Karpas-422 (cell line): ENCODE data around the gene PTPRM. TPM values are rescaled to one million over a fixed set of nuclear protein-coding genes. Genes with fewer than 3 reads are reported as not detected.
A peak's percentile ranks its signal among the peaks of the same experiment; 100 is the strongest.

Experiments
- DNase-seq: peaks from one replicate; pipeline ENCODE4 v3.0.0-alpha.2; 2015
- H2AFZ ChIP-seq: fragments of 200-600 bp; sonication (generic); 2 replicates; pipeline ENCODE4 v1.6.1; 2014; ENCODE audit warnings: antibody characterized with exemption, low read length, mixed read lengths
- H3K27ac ChIP-seq: fragments of 200-600 bp; sonication (generic); 2 replicates; pipeline ENCODE4 v1.5.1; 2014; ENCODE audit warnings: mild to moderate bottlenecking, low read length, moderate library complexity
- H3K27me3 ChIP-seq: fragments of 200-600 bp; sonication (generic); 2 replicates; pipeline ENCODE4 v1.6.1; 2014; ENCODE audit warnings: low read length, mixed read lengths
- H3K36me3 ChIP-seq: fragments of 200-600 bp; sonication (generic); 2 replicates; pipeline ENCODE4 v1.6.1; 2014; ENCODE audit warnings: low read length, mixed read lengths; ENCODE audit not compliant: insufficient read depth
- H3K4me1 ChIP-seq: fragments of 200-600 bp; sonication (generic); 2 replicates; pipeline ENCODE4 v1.6.1; 2014; ENCODE audit warnings: mild to moderate bottlenecking, low read length, mixed read lengths
- H3K4me2 ChIP-seq: fragments of 200-600 bp; sonication (generic); 2 replicates; pipeline ENCODE4 v1.6.1; 2014; ENCODE audit warnings: low read length, low read depth, mild to moderate bottlenecking; ENCODE audit not compliant: poor library complexity, severe bottlenecking
- H3K4me3 ChIP-seq: fragments of 200-600 bp; sonication (generic); 2 replicates; pipeline ENCODE4 v1.5.1; 2014; ENCODE audit warnings: mild to moderate bottlenecking, antibody characterized with exemption, low read length, mixed read lengths
- H3K79me2 ChIP-seq: fragments of 200-600 bp; sonication (generic); 2 replicates; pipeline ENCODE4 v1.6.1; 2014; ENCODE audit warnings: mild to moderate bottlenecking, low read length, mixed read lengths
- H3K9ac ChIP-seq: fragments of 200-600 bp; sonication (generic); 2 replicates; pipeline ENCODE4 v1.6.0; 2014; ENCODE audit warnings: low read length
- H3K9me2 ChIP-seq: fragments of 200-600 bp; sonication (generic), shearing (Covaris generic); replicated peaks from 2 replicates; pipeline ENCODE4 v1.6.0; 2014; ENCODE audit warnings: mild to moderate bottlenecking, low read length, moderate library complexity; ENCODE audit not compliant: insufficient read depth
- H3K9me3 ChIP-seq: fragments of 300-700, 200-600 bp; sonication (generic); 2 replicates; pipeline ENCODE4 v1.6.1; 2014; ENCODE audit warnings: low read length, mixed read lengths
- H4K20me1 ChIP-seq: fragments of 200-600 bp; sonication (generic); 2 replicates; pipeline ENCODE4 v1.6.1; 2014; ENCODE audit warnings: mild to moderate bottlenecking, antibody characterized with exemption, low read length, low read depth; ENCODE audit not compliant: insufficient read depth
- total RNA-seq: library from RNA; depleted of rRNA; stranded (reverse); fragments of >200 nt; shearing (Covaris generic); gene quantifications from 2 replicates; pipeline ENCODE4 v1.2.3, GENCODE V29; 2014; ENCODE audit warnings: low replicate concordance

The PTPRM gene
- total RNA-seq, 1 experiment from 2014 or later: not detected

- Histone ChIP-seq H3K4me1 (no peaks in the 10 kb centered on the region), H4K20me1 (no peaks in the 10 kb centered on the region), H3K4me3 (no peak overlapping the region), H3K9me3 (no peaks in the 10 kb centered on the region), H3K4me2 (no peak overlapping the region), H3K9me2 (no peaks in the 10 kb centered on the region), H3K36me3 (no peaks in the 10 kb centered on the region), H3K27ac (no peak overlapping the region), H2AFZ (no peak overlapping the region), H3K9ac (no peak overlapping the region), H3K27me3 (no peaks in the 10 kb centered on the region), H3K79me2 (no peaks in the 10 kb centered on the region)
- DNase-seq: no peak
Measured at GRCh38 chr18:8176554-8176953, 609.4 kb downstream of the PTPRM start.

- H3K4me2 ChIP-seq: no peak overlapping the region
- H2AFZ ChIP-seq: no peak overlapping the region
- no peaks in the 10 kb centered on the region for H3K4me1 ChIP-seq
- H3K4me3 ChIP-seq: no peak overlapping the region
- no peaks in the 10 kb centered on the region for H3K9me3 ChIP-seq
- H3K36me3 ChIP-seq: no peaks in the 10 kb centered on the region
- DNase-seq: peak; percentile 69
- no peak overlapping the region for H3K9ac ChIP-seq
- H3K9me2 ChIP-seq: no peaks in the 10 kb centered on the region
- no peaks in the 10 kb centered on the region for H3K27me3 ChIP-seq
- H3K79me2 ChIP-seq: no peaks in the 10 kb centered on the region
- H3K27ac ChIP-seq: no peak overlapping the region
- no peaks in the 10 kb centered on the region for H4K20me1 ChIP-seq
Measured at GRCh38 chr18:8177330-8178016, 610.4 kb downstream of the PTPRM start.

- no peaks in the 10 kb centered on the region for H3K79me2 ChIP-seq
- H3K27ac ChIP-seq: no peak overlapping the region
- DNase-seq: no peak
- no peak overlapping the region for H2AFZ ChIP-seq
- no peak overlapping the region for H3K9ac ChIP-seq
- H4K20me1 ChIP-seq: no peaks in the 10 kb centered on the region
- H3K4me3 ChIP-seq: no peak overlapping the region
- H3K4me1 ChIP-seq: no peaks in the 10 kb centered on the region
- no peaks in the 10 kb centered on the region for H3K36me3 ChIP-seq
- no peaks in the 10 kb centered on the region for H3K9me3 ChIP-seq
- H3K9me2 ChIP-seq: no peaks in the 10 kb centered on the region
- no peak overlapping the region for H3K4me2 ChIP-seq
- no peaks in the 10 kb centered on the region for H3K27me3 ChIP-seq
Measured at GRCh38 chr18:8186413-8186812, 619.3 kb downstream of the PTPRM start.

- Histone ChIP-seq H4K20me1 (no peaks in the 10 kb centered on the region), H3K4me3 (no peak overlapping the region), H3K9me2 (no peaks in the 10 kb centered on the region), H2AFZ (no peak overlapping the region), H3K9me3 (no peaks in the 10 kb centered on the region), H3K4me2 (no peak overlapping the region), H3K27me3 (no peaks in the 10 kb centered on the region), H3K79me2 (no peaks in the 10 kb centered on the region), H3K27ac (no peak overlapping the region), H3K36me3 (no peaks in the 10 kb centered on the region), H3K4me1 (no peaks in the 10 kb centered on the region), H3K9ac (no peak overlapping the region)
- DNase-seq: no peak
Measured at GRCh38 chr18:8188184-8188583, 621.1 kb downstream of the PTPRM start.

- no peak overlapping the region for H2AFZ ChIP-seq
- no peak overlapping the region for H3K4me3 ChIP-seq
- no peaks in the 10 kb centered on the region for H3K9me3 ChIP-seq
- no peaks in the 10 kb centered on the region for H3K9me2 ChIP-seq
- H3K27me3 ChIP-seq: no peaks in the 10 kb centered on the region
- no peak overlapping the region for H3K4me2 ChIP-seq
- no peak for DNase-seq
- no peak overlapping the region for H3K27ac ChIP-seq
- H3K79me2 ChIP-seq: no peaks in the 10 kb centered on the region
- H3K4me1 ChIP-seq: no peaks in the 10 kb centered on the region
- H3K9ac ChIP-seq: no peak overlapping the region
- no peaks in the 10 kb centered on the region for H3K36me3 ChIP-seq
- H4K20me1 ChIP-seq: no peaks in the 10 kb centered on the region
Measured at GRCh38 chr18:8190980-8191379, 623.9 kb downstream of the PTPRM start.

GRCh38 chr18:8194431-8194830 lies 627.3 kb downstream of the PTPRM start:
- H3K9me2 ChIP-seq: no peaks in the 10 kb centered on the region
- H3K27me3 ChIP-seq: no peaks in the 10 kb centered on the region
- H4K20me1 ChIP-seq: no peaks in the 10 kb centered on the region
- H3K4me1 ChIP-seq: no peaks in the 10 kb centered on the region
- H3K9me3 ChIP-seq: no peaks in the 10 kb centered on the region
- H2AFZ ChIP-seq: no peak overlapping the region
- no peak overlapping the region for H3K4me3 ChIP-seq
- H3K9ac ChIP-seq: no peak overlapping the region
- H3K79me2 ChIP-seq: no peaks in the 10 kb centered on the region
- no peak overlapping the region for H3K27ac ChIP-seq
- DNase-seq: no peak
- H3K36me3 ChIP-seq: no peaks in the 10 kb centered on the region
- H3K4me2 ChIP-seq: no peak overlapping the region

- Histone ChIP-seq H4K20me1 (no peaks in the 10 kb centered on the region), H3K27ac (no peak overlapping the region), H3K9me2 (no peaks in the 10 kb centered on the region), H3K4me2 (no peak overlapping the region), H3K27me3 (no peaks in the 10 kb centered on the region), H3K9me3 (no peaks in the 10 kb centered on the region), H3K4me3 (no peak overlapping the region), H3K79me2 (no peaks in the 10 kb centered on the region), H3K4me1 (no peaks in the 10 kb centered on the region), H2AFZ (no peak overlapping the region), H3K36me3 (no peaks in the 10 kb centered on the region), H3K9ac (no peak overlapping the region)
- DNase-seq: no peak
Measured at GRCh38 chr18:8196238-8196637, 629.1 kb downstream of the PTPRM start.

- no peak for DNase-seq
- H2AFZ ChIP-seq: no peak overlapping the region
- H3K36me3 ChIP-seq: no peaks in the 10 kb centered on the region
- H3K27ac ChIP-seq: no peak overlapping the region
- no peaks in the 10 kb centered on the region for H3K79me2 ChIP-seq
- H3K4me3 ChIP-seq: no peak overlapping the region
- H3K9me3 ChIP-seq: no peaks in the 10 kb centered on the region
- no peaks in the 10 kb centered on the region for H3K27me3 ChIP-seq
- H4K20me1 ChIP-seq: no peaks in the 10 kb centered on the region
- no peak overlapping the region for H3K4me2 ChIP-seq
- H3K9ac ChIP-seq: no peak overlapping the region
- H3K9me2 ChIP-seq: no peaks in the 10 kb centered on the region
- no peaks in the 10 kb centered on the region for H3K4me1 ChIP-seq
Measured at GRCh38 chr18:8197499-8197898, 630.4 kb downstream of the PTPRM start.
